ENCODE results near the gene HDGF. TPM values are rescaled to one million over a fixed set of nuclear protein-coding genes. Genes with fewer than 3 reads are reported as not detected.
A peak's percentile ranks its signal among the peaks of the same experiment; 100 is the strongest.

Gene HDGF
- total and polyA plus RNA-seq, 2 donors (not counting 3 experiments of a cell fraction or from before 2014, with no cell fraction given) = 95.1 to 298 TPM

- no peak overlapping the region for H3K4me2 ChIP-seq (ENCODE audit: insufficient read depth, low read length)
- H3K79me2 ChIP-seq (ENCODE audit: control insufficient read depth, insufficient read depth, low read length) = no peaks in the 10 kb centered on the region
- DNase-seq (ENCODE audit: low read depth, low spot score) = no peak
- H3K4me1 ChIP-seq (ENCODE audit: control insufficient read depth, extremely low read depth, insufficient read depth, low read length) = no peaks in the 10 kb centered on the region
- H3K36me3 ChIP-seq (ENCODE audit: control insufficient read depth in 2 of 2, extremely low read depth in 1 of 2, insufficient read depth in 2 of 2, low read length in 2 of 2) = no peaks in the 10 kb centered on the region
- CTCF ChIA-PET = interaction anchor here (1.1 to 16.7 kb wide), 3 partner anchors 8 to 29 kb away, joined by 3 to 453 read pairs (median 13); partner anchors contain the start of gene CRABP2
- no peak overlapping the region for H2AFZ ChIP-seq (ENCODE audit: low read depth, low read length)
- H3K27me3 ChIP-seq (ENCODE audit: control insufficient read depth in 2 of 2, insufficient read depth in 2 of 2, low read length in 2 of 2) = peaks cover 11 to 12% of the 10 kb centered on the region in 2 experiments
- intact Hi-C loops (cut with micrococcal nuclease) = no loop called here
- TF ChIP-seq POLR2AphosphoS5 (IDR thresholded peaks at IDR 0.05; ENCODE audit: insufficient read depth, low read depth, low read length) (no peak), JUN (IDR thresholded peaks at IDR 0.05; ENCODE audit: borderline replicate concordance, insufficient read depth, insufficient read length, low read depth) (no peak), MYC (IDR thresholded peaks at IDR 0.05; ENCODE audit: low read depth, low read length) (no peak), CTCF (IDR thresholded peaks at IDR 0.05; ENCODE audit: extremely low read depth in 1 of 2, insufficient read depth in 1 of 2, low read depth in 1 of 2, low read length in 2 of 2) (no peak), POLR2A (IDR thresholded peaks at IDR 0.05; ENCODE audit: low read depth, low read length) (no peak), GATA2 (IDR thresholded peaks at IDR 0.05; ENCODE audit: insufficient read depth, insufficient read length, low read depth, low read length) (no peak), EZH2 (IDR thresholded peaks at IDR 0.05; ENCODE audit: borderline replicate concordance, low read depth, low read length, severe bottlenecking) (no peak), FOS (IDR thresholded peaks at IDR 0.05; ENCODE audit: borderline replicate concordance, insufficient read depth, low read length) (no peak), MAX (IDR thresholded peaks at IDR 0.05; ENCODE audit: insufficient read depth, insufficient read length) (no peak)
- no peak overlapping the region for H3K9ac ChIP-seq (replicated peaks; ENCODE audit: extremely low read depth, insufficient read depth, low read length)
- H3K9me1 ChIP-seq (replicated peaks; ENCODE audit: control insufficient read depth, extremely low read depth, insufficient read depth, low read length) = no peaks in the 10 kb centered on the region
- H3K4me3 ChIP-seq (replicated peaks in 1 of 3; ENCODE audit: insufficient read depth in 1 of 3, low read depth in 1 of 3, low read length in 3 of 3) = no peak overlapping the region
- no peak overlapping the region for H3K27ac ChIP-seq (ENCODE audit: insufficient read depth, low read depth, low read length)
- no peaks in the 10 kb centered on the region for H3K9me3 ChIP-seq (replicated peaks; ENCODE audit: control insufficient read depth, insufficient read depth, low read length)
- no peaks in the 10 kb centered on the region for H4K20me1 ChIP-seq (replicated peaks; ENCODE audit: control insufficient read depth, extremely low read depth, insufficient read depth, low read length)
- POLR2A ChIA-PET = no interaction called here
- peak; percentile 47 for FAIRE-seq
- no TSS peak for BruUV-seq (replicated peaks)
- dilution Hi-C loops (cut with MboI; ENCODE audit: extremely low pct_ligation_motif_present, low sequenced_read_pairs) = no loop called here
These were observed 54.7 kb downstream of the HDGF start for GRCh38 chr1:156696755-156697154.

Data from endothelial cell of umbilical vein (primary cell).